HG03521 (cell line): ENCODE measurements around the gene CD34.

Experiments
- ATAC-seq: cut with Tn5 transposase; IDR thresholded peaks from one replicate; pipeline ENCODE4 v1.9.1; 2021; ENCODE audit warnings: mild to moderate bottlenecking, moderate library complexity; ENCODE audit not compliant: unreplicated experiment

Gene CD34

DNA sequence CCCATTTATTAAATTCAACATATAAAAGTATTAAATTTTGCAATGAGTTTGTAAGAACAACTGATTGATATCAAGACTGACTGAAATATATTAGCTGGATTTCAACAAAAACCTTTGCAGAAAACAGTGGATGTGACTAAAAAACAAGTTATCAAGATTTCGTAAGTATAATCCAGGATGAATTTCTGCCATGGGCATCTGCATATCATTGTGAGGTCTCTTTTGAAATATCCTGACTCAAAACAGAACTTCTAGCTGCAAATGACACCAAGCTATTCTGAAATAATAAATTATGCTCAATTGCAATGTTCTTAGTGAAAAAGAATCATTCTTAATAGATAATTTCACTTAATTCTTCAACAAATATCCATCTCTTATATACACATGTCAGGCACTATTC, 52.6 kb downstream of the CD34 start:
- no peak for ATAC-seq

DNA sequence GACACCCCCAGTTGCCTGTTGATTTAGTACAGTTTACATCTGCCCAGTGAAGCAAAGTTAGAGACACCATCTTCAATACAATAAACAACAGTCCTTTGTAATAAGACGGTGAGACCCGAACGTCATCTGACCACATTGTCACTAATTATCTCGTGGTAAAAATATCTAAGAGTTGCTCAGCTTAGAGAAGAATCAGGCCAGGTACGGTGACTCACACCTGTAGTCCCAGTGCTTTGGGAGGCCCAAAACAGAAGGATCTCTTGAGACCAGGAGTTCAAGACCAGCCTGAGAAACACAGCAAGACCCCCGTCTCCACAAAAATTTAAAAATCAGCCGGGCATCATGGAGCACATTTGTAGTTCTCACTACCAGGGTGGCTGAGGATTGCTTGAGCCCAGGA, 53.5 kb downstream of the CD34 start:
- no peak for ATAC-seq

DNA sequence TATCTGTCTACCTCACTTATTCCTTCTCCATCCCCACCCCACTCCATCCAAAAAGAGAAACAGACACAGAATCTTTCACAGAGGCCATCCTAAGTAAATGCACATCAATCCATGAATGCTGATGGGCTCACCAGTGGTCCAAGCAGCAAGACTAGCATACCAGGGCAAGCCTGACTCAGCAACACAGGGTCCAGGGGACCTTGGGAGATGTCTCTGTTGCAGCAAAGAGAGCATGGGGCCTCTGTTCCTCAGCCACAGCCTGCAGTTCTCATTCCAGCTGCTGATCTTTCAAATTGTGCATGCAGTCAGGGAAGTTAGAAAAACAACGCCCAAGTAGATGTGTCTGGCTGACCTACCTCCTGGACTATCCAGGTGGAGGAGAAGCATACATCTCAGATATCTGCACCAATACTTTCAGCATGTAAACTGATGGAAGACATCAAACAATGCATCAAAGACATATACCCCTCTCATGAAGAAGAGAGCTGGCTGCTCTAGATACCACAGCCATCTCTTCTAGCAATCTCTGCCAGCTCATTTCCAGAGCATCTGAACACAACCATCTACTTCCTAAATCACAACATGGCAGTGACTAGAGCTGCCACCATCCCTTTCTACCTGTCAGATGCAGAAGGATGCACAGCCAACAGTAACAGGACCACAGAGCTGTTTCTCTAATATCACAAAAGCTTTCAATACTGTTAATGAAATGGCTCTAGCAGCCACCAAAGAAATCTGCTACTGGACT, 54.5 kb downstream of the CD34 start:
- no peak for ATAC-seq

DNA sequence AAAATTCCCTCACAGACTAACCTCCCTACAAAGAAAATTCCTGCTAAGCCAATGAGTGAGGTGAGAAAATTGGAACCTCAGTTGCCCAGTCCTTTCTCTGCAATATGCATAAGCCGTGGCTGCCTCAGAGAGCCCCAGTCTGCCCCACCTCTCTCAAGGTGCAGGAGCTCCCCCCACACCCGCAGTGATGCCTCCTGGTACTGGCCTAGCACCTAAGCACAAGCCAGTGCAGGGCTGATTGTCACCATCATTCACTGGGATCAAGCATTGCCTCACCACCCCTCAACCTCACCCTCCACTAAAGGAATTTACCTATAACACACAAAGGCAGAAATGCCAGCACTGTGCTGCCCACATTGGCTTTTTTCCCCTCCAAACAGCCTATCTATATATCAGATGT, 56.9 kb downstream of the CD34 start:
- no peak for ATAC-seq

DNA sequence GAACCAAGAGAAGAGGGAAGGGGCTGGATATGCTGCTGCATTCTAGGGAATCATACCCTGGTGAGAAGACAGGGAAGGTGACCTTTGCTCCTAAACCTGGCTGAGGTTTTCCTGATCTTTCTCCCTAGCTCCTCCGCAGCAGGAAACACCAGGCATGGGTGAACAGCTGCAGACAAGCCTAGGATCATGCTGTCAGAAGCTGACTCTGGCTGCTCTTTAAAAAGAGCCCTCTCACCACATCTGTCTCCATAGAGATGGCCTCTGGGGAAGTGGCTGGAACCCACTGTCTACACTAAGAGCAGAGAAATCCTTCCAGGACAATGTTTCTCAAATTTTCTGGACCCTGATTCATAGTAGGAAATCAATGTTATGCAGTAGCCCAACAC, 57.6 kb downstream of the CD34 start:
- no peak for ATAC-seq

DNA sequence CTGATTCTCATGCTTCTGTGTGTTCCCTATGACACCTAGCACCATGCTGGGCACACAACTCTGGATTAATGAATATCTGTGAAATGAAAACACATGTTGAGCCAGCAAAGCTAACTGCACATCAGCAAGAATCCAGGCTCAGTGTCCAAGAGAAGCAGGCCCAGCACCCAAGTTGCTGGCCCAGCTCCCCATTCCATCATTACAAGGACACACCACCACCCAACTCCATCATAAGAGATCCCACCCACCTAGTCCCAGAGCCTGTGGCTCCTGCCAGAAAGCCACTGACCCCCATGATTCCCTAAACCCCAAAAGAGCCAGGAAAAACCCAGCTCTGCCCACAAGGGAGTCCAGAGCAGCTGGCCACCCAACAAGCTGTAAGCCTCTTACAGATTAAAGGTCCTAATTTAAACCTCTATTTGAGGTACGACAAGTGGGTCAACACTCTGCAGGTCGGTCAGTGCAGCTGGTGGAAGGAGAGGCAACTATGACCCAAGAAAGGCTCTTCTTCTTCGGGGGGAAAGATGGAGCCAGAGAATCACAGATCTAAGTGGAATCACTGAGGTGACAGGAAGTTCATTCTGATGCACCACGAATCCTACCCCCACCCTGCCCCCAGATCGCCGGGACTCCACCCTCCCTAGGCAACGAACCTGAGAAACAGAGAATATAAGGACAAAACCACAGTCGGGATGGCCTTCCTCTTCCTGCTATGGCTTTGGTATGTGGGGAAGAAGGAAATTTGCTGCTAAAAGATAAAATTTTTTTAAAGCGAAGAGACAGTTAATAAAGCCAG, 58.2 kb downstream of the CD34 start:
- no peak for ATAC-seq

DNA sequence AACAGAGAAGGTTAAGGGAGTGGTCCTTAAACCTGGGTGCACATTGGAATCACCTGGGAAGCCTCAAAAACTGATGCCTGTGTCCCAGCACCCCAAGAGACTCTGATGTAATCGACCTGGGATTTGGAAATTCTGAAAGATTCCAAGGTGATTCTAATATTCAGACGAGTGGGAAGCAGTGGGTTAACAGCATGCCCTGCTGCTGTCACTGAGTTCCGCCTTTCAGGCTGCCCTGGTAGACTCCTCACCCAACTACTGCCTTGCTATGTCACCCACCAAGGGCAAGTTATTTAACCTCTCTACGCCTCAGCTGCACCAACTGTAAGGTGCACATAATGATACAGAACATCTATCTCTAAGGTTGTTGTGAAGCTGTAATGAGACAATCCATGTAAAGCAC, 59.2 kb downstream of the CD34 start:
- no peak for ATAC-seq

DNA sequence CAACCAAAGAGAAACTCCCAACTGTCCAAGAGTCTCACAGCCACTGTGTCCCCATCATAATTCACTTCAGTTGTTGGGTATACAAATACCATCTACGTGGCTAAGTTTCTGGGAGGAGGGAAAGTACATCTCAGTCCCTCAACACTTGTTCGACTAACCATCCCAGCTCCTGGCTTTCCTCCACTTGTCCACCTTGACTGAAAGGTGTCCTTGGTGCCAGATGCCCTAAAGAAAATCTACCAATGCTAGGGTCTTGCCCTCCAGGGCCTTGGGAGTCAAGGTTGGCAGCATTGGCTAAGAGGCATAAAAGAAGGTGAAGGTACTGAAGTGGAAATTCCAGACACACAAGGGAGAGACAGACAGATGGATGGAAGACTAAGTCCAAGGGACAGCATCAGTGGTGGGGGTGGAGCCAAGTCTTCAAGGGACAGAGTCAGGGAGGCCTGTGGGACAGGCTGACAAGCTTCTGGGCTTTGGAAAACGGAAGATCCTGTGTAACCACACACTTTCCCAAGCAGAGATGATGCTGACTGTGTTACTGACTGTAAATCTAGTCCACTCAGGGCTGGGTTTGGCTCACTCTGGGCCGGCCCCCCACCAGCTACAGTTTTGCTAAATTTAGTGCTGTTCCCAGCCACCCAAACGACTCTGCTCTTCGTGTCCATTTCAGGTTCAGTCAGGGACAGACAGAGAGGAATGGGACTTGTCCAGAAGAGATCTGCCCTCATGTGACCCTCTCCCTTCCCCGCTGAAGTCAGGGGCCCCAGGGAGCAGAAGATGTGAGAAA, 60.1 kb downstream of the CD34 start:
- no peak for ATAC-seq

DNA sequence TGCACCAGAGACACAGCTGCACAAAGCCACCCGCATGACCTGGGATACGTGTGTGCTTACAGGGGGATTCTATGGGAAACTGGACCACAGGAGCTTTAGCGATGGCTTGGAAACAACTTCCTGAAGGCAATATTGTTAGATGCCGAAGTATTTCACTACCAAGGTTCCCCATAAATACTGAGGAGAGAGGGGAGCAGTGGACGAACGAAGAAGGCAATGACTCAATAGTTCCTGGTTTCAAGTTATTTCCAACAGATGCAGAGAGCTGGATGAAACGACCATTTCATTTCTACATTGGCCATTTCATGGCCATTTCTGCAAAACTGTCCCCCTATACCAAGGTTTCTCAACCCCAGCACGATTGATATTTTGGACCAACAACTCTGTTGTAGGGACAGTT, 61.3 kb downstream of the CD34 start:
- no peak for ATAC-seq

DNA sequence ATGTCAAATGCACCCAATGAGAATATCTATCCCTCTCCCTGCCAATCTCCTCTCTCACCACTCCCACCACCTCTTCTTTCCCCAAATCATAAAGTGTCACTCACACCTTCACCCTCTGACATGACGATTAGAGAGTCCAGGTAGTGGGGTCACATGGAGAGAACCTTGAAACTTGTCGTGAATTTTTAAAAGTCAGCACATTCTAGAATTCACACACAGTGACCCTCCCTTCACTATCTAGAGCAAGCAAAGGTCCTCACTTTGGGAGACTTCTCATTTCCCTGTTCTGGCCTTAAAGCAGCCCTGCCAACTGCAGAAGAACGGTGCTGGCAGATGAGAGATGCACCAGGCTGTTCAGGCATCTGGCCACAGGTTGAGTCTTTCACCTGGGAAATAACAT, 61.9 kb downstream of the CD34 start:
- no peak for ATAC-seq

DNA sequence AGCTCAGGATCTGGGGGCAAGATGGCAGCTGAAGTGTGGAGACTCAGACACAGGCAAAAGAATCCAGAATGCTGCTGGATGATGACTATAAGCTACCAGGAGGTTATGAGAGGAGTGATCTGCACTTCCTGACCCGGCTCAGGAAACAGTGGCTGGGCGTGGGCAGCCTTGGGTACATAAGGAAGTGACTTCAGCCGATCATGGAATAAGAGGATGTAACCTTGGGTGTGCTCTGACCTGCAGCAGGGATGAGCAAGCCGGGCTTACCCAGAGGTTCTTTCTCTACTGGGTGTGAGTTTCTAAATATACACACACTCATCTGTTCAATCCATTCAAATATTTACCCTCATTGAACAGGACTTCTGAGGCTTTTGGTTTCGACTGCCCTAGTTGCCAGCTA, 62.7 kb downstream of the CD34 start:
- ATAC-seq = no peak

DNA sequence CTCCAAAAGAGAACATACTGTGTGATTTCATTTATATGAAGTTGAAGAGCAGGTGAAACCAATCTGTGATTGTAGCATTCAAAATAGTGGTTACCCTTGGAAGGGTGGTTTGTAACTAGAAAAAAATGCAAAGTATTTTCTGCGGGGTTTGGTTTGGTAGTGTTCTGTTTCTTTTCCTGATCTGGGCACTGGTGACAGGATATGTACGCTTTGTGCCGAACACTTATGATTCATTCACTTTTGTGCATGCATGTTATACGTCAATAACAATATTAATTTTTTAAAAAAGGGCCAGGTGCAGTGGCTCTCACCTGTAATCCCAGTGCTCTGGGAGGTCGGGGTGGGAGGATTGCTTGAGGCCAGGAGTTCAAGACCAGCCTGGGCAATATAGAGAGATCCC, 63.8 kb downstream of the CD34 start:
- no peak for ATAC-seq

DNA sequence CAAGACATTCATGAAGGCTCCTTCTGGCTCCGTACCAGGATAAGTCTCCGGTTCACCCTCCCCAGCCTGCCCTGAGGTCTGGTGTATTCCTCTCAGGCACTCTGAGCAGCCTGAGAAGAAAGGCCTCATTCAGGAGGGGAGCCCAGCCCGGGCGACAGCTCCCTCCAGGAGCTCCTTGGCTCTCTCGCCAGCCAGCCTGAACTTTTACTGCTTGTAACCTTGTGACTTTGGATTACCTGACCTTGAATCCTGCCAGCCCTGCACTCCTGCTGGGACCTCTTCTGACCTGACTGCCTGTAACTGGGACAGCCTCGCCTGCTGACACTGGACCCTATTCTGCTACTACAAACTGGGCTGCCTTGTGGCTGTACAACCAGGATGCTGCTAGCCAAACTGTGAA, 65.8 kb downstream of the CD34 start:
- no peak for ATAC-seq

DNA sequence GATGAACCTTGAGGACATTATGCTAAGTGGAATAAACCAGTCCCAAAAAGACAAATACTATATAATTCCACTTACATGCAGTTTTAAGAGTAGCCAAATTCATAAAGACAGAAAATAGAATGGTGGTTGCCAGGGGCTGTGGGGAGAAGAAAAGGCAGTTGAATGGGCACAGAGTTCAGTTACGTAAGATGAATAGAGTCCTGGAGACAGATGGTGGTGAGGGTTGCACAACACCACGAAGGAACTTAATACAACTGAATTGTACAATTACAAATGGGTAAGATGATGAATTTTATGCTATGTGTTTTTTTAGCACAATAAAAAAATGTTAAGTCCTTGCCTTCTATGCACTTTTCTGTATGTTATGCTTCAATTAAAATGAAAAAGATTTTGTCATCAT, 66.6 kb downstream of the CD34 start:
- ATAC-seq = no peak

DNA sequence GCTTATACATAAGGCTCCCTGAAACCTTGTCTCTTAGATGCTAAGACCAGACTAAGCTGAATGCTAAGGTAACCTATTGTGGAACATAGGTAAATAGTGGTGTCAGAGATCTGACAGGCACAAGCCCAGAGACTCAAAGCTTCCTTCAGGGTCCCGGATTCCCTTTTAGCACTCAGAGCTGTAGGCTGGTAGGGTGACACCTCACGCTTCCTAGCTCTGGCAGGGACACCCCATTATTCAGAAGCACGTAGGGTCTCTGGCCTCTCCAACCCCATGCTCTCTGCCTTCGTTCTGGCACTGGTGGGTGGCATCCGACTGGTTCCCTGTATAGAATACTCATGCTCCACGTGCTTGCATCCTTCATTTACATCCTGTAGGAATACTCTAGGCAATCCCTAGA, 68.4 kb downstream of the CD34 start:
- ATAC-seq = no peak

DNA sequence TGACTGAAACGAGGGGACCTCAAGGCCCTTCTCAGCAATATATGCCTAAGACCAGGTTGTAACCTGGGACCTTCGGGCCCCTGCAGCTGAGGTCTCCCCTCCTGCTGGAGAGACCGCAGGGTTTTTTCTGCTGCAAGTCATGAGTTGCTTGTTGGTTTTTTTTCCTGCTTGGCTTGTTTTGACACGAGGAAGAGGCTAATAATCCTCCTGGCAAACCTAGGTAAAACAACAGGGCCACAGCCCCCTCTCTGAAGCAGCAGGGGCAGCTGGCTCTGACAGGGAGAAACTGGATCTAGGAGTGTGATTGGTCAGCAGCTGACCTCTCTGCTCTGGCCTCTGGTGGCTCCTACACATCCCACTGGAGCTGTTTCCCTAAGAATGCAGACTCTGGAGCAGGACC, 69.0 kb downstream of the CD34 start:
- ATAC-seq = no peak

DNA sequence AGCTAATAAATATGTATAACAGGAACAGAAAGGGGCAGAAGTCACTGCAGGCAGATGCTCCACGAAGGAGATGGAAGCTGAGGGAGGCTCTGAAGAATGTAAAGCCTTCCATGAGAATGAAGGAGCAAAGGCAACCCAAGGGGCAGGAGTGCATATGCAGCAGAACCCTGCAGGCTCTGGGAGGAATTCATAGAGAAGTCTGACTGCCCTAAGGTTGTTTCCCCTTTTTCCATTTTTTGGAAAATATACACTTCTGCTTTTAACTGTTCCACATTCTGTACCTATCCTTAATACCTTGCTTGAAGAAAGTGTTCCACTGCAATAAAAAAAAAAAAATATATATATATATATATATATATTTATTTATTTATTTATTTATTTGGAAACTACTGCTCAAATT, 69.6 kb downstream of the CD34 start:
- no peak for ATAC-seq

DNA sequence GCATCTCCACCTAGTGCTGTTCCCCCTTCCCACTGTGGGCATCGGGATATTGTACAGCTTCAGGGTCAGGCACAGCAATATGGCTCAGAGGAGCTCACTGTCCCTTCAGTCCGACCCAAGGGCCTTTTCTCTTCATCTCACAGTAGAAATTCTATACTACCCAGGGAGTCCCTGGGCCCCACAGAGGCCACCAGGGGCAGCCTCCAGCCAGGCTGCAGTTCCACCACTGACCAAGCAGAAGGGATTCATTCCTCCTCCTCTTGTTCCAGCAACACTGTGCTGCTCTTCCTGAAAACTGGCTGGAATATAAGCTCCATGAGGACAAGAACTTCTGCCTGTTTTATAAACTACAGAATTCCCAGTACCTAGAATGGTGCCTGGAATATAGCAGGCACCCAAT, 70.5 kb downstream of the CD34 start:
- no peak for ATAC-seq

DNA sequence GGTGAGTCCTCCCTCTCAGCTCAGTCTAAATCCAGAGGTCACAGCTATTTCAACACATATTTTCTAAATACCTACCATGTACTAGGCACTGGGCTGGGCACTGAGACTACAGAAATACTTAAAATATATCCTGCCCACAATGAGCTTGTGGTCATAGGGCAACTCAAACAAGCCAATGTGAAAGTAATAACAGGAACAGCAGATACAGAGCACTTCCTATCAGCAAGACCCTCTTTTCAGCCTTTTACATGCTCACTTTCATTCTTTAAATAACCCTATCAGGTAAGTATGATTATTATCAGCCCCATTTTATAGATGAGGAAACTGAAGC, 71.9 kb downstream of the CD34 start:
- ATAC-seq = no peak

DNA sequence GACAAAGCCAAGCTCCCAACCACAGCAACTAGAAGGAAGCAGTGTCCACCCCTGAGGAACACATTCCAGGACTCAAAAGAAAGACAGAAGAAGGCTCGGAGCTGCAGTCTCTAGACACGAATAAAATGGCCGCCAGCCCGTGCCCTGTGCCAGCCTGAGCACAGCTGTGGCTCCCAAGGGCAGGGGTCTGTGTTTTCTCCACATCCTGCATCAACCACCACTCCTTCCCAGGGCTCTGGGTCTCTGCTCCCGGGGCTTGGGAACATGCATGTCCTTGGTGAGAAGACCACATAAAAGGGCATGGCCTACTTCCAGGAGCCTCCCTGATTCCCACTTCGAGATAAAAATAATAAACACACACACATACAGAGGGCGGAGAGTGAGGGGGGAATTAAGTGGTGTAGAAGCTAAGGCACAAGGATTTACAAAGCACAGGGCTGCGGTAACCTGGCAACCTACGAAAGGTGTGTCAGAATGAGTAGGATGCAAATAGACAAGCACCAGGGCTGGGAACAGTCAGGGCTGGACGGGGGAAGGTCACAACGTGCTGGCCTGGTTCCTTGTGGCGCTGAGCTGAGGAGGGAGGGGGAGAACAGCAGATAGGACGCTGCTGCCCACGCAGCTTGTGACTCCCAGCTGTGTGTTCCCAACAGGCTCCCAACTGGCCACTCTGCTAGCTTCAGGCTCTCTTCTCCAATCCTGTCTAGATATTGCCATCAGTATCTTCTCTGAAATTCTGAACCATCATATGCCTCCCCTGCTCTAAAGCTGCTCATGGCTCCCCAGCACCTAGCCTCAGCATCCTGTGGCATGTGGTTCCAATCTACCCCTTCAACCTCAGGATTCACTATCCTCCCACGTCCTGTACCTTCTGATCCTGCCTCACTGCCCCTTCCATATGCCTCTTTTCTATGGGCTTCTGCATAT, 72.5 kb downstream of the CD34 start:
- no peak for ATAC-seq

DNA sequence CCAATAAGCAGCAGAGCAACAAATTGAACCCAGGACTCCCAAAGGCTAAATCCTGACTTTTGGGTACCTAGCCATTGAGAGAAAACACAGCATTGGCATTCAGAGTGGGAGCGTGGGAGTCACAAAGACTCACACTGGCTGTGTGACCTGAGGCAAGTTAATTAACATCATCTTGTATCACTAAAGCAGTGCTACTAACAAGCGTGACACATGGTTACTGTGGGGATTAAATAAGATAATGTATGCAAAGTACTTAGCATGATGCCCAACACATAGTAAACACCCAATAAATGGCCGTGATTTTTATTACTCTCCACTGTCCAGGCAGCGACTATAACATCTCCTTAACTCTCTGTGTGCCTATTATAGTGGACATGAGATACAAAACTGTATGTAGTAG, 73.3 kb downstream of the CD34 start:
- ATAC-seq = no peak
